Omental fat pad (tissue), 4 donors: ENCODE measurements around the gene HERC4. TPM values are rescaled to one million over a fixed set of nuclear protein-coding genes. Genes with fewer than 3 reads are reported as not detected.

Experiments
- ATAC-seq: fragments of 150-250 bp; one replicate; pipeline ENCODE4 v1.9.1; 2016; ENCODE audit warnings: mild to moderate bottlenecking, moderate library complexity; ENCODE audit not compliant: low FRiP score
- DNase-seq: peaks from one replicate; pipeline ENCODE4 v3.0.0-alpha.2; 2019; ENCODE audit warnings: low spot score
- total RNA-seq, 4 donors: library from RNA; depleted of rRNA; stranded (reverse); fragments of >200 nt; gene quantifications; one replicate each; pipeline ENCODE4 v1.1.0, GENCODE V29; 2016
- TF ChIP-seq, protein P1 (sequence below), 3 donors: fragments of 450-650 bp; IDR thresholded peaks; one replicate each; pipeline ENCODE4 v1.5.1; 2016 to 2017; ENCODE audit warnings: antibody characterized with exemption in 3 of 3, mild to moderate bottlenecking in 3 of 3, moderate library complexity in 2 of 3

The HERC4 gene
- total RNA-seq, 4 donors from 2014 or later: 37.0 to 67.6 (median 50.5) TPM

DNA sequence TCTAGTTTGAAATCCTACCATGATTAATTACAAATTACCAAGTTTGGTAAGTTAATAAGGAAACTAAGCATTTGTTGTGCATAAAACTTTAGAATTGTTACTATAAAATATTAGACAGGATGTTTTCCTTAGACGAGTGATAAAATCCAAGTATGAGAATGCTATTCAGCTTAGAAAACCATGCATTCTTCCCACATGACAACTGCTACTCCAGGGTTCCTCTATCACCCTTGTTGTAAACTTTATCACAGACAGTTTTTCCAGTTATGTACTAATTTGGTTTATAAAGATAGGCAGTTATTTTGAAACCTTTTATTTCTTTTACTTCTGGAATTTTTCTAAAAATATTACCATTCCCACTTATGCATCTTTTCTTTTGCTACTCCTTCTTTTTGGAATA lies 138.7 kb downstream of the HERC4 start:
- TF ChIP-seq, protein P1, sequence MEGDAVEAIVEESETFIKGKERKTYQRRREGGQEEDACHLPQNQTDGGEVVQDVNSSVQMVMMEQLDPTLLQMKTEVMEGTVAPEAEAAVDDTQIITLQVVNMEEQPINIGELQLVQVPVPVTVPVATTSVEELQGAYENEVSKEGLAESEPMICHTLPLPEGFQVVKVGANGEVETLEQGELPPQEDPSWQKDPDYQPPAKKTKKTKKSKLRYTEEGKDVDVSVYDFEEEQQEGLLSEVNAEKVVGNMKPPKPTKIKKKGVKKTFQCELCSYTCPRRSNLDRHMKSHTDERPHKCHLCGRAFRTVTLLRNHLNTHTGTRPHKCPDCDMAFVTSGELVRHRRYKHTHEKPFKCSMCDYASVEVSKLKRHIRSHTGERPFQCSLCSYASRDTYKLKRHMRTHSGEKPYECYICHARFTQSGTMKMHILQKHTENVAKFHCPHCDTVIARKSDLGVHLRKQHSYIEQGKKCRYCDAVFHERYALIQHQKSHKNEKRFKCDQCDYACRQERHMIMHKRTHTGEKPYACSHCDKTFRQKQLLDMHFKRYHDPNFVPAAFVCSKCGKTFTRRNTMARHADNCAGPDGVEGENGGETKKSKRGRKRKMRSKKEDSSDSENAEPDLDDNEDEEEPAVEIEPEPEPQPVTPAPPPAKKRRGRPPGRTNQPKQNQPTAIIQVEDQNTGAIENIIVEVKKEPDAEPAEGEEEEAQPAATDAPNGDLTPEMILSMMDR (IDR thresholded peaks at IDR 0.05): no peak
- ATAC-seq (no peak), DNase-seq (no peak)

DNA sequence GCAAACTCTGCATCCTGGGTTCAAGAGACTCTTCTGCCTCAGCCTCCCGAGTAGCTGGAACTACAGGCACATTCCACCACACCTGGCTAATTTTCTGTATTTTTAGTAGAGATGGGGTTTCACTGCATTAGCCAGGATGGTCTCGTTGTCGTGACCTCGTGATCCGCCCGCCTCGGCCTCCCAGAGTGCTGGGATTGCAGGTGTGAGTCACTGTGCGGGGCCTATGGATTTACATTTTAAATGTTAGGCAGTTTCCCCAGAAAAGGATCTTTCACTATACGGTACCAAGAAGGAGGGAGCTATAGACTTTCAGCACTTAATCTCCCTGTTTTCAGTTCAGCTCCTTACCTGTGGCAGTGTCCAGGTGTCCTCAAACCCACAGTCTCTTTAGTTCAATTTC lies 139.9 kb downstream of the HERC4 start:
- TF ChIP-seq, protein P1 (IDR thresholded peaks at IDR 0.05): no peak
- ATAC-seq (no peak), DNase-seq (no peak)

DNA sequence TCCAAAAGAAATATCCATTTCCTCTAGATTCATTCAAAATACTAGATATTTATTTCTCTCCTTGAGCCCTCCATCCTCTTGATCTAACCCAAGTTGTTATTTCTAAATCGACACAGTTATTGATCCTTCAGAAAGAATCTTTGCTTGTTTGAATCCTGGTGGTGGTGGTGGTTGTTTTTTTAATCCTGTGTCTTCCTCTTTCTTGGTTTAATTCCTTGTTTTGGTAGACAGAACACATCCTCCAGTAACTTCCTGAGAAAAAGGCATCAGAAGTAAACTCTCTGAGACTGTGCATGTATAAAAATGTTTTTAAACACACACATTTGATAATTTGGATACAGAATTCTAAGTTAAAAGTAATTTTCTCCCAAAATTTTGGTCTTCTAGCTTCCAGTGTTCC lies 140.7 kb downstream of the HERC4 start:
- ATAC-seq (no peak), DNase-seq (no peak)
- TF ChIP-seq, protein P1 (IDR thresholded peaks at IDR 0.05): no peak

DNA sequence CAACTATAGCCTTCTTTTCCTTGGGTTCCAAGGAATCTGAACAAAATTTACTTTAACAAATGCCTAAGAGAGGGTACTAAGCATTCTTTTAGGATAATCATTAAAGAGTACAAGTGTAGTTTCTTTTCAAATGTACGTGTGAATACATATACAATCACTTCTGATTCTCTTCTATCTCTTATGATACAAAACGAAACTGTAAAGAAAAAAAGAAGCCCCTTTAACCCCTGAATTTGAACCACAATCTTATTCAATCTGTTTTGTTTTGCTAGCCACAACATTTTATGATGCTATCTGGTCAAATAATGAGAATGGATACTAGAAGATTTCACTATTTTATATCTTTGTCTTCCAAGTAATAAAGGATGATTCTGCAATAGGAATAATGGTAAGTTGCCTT lies 141.9 kb downstream of the HERC4 start:
- no peak for ATAC-seq
- no peak for DNase-seq
- TF ChIP-seq, protein P1 (IDR thresholded peaks at IDR 0.05): no peak

DNA sequence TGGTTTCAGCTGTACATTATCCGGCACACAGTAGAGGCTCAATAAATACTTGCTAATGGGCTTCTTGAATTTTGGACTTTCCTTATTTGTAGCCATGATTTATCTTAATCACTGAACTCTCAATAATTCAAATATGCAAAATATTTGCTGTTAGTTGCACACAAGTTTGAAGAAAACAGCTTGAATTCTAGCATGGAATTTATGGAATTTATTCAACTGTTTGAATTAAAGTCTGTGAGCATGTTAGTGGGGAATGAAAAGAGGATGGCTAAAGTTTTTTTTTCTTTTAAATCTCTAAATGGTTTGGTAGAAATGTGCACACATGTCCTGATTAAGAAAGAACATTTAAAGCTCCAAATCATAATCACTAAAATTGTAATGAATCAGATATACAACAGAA lies 148.1 kb downstream of the HERC4 start:
- DNase-seq (no peak), ATAC-seq (no peak)
- TF ChIP-seq, protein P1 (IDR thresholded peaks at IDR 0.05): no peak

DNA sequence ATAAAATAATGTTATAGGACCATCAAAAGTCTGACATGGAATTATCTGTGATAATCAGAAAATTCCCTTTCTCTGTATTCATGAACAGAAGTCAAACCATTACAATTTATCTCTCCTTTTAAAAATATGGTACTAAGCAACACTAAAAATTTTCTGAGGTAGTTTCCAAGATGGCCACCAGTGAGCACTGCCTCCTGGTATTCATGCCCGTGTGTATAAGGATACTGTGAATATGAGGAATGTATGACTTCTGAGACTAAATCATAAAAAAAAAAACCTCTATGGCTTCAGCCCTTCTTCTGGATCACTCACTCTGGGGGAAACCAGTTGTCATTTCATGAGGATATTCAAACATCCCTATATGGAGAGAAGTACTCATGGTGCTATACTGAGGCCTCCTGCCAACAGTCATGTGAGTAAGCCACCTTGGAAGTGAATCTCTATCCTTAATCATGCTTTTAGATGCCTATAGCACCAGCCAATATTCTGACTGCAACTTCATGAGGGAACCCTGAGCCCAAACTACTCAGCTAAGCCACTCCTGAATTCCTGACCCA lies 149.6 kb downstream of the HERC4 start:
- DNase-seq (no peak), ATAC-seq (no peak)
- TF ChIP-seq, protein P1 (IDR thresholded peaks at IDR 0.05): no peak

DNA sequence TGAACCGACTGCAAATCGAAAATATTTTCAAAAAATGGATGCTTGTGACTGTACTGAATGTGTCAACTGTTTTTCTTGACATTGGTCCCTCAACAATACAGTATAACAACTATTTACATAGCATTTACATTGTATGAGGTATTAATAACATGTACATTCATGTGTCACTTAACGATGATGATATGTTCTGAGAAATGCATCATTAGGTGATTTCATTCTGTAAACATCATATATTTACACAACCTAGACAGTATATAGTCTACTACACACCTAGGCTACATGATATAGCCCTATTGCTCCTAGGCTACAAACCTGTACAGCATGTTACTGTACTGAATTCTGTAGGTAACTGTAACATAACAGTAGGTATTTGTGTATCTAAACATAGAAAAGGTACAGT lies 150.9 kb downstream of the HERC4 start:
- DNase-seq (no peak), ATAC-seq (no peak)
- TF ChIP-seq, protein P1 (IDR thresholded peaks at IDR 0.05): no peak
